GM21447 (cell line): ENCODE measurements around the gene ADAM29.
"Not testable (repeated sequence)": the region's sequence is repeated elsewhere in the genome, so short reads cannot be mapped to it uniquely, and the experiment has no call there.

Source experiments
- ATAC-seq: cut with Tn5 transposase; IDR thresholded peaks from one replicate; pipeline ENCODE4 v1.9.1; 2021; ENCODE audit not compliant: unreplicated experiment

Gene ADAM29

GRCh38 chr4:174946246-174946645, 28.1 kb downstream of the ADAM29 start:
- no peak for ATAC-seq

- no peak for ATAC-seq
These were observed 30.7 kb downstream of the ADAM29 start for GRCh38 chr4:174948826-174949225.

- no peak for ATAC-seq
These were observed 54.8 kb downstream of the ADAM29 start for GRCh38 chr4:174972911-174973310.

- ATAC-seq, result no peak
These were observed 55.2 kb downstream of the ADAM29 start for GRCh38 chr4:174973336-174973735.

- ATAC-seq, result no peak
These were observed 65.1 kb downstream of the ADAM29 start for GRCh38 chr4:174983128-174983750.

- ATAC-seq, result not testable (repeated sequence)
These were observed 65.7 kb downstream of the ADAM29 start for GRCh38 chr4:174983870-174984269.

GRCh38 chr4:174989791-174990190, 71.6 kb downstream of the ADAM29 start:
- no peak for ATAC-seq

- ATAC-seq, result no peak
These were observed 75.8 kb downstream of the ADAM29 start for GRCh38 chr4:174993916-174994315.

GRCh38 chr4:174996079-174996478, 77.9 kb downstream of the ADAM29 start:
- ATAC-seq, result no peak

- ATAC-seq, result no peak
These were observed 81.2 kb downstream of the ADAM29 start for GRCh38 chr4:174999407-174999806.

GRCh38 chr4:175017751-175018150, 99.6 kb downstream of the ADAM29 start:
- ATAC-seq, result no peak

GRCh38 chr4:175019447-175019846, 101.3 kb downstream of the ADAM29 start:
- ATAC-seq, result not testable (repeated sequence)
